HG03135 (cell line): ENCODE measurements around the gene VWA5A.

Source experiments
- ATAC-seq: cut with Tn5 transposase; IDR thresholded peaks from one replicate; pipeline ENCODE4 v1.9.1; 2021; ENCODE audit warnings: mild to moderate bottlenecking, moderate library complexity; ENCODE audit not compliant: unreplicated experiment

Gene VWA5A

DNA sequence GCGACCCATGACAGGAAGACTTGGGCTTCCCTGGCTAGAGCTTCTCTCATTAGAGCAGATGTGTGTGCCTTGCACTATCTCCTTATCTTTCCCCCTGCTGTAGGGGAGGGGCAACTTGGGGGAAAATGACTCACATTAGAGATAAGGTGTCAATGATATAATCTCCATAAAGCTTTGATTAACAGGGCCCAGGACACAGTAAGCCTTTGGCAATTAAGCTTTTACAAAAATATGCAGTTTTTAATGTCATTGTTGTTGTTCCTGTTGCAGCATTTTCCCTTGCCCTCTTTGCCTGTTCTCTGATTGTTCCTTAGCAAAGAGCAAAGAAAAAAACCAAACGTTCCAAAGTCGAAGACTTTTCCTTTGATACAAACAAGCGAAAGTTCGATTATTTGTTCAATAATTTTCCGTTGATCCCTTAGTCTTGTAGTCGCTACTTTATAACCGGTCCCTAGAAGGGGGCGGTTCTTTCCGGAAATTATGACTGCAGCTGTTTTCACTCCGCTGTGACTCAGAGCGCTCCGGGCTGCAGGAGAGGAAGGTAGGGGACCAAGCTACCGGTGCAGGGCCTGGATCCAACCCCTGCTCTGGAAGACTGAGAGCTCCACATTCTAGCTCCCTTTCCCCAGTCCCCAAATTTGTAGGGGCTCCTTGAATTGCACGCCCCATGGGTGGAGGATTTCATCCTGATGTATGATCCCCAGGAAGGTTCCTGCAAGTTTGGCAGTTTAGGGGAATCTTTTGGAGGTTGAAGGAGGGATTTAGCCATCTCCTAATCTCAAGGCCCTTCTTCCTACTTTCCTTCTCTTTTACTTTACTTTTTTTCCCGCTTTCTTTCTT lies at the start of gene VWA5A:
VWA5A (plus strand) TSS at position 509 of the 840 bp plus-strand sequence. CDS start 2,062 bp downstream, outside the sequence.
- peak; percentile 100 for ATAC-seq

GRCh38 chr11:124068601-124069110 lies 46.6 kb upstream of the VWA5A start:
- ATAC-seq, result no peak

- ATAC-seq, result peak; percentile 71
Measured at GRCh38 chr11:124069429-124070401, 45.5 kb upstream of the VWA5A start.

- peak; percentile 80 for ATAC-seq
Measured at GRCh38 chr11:124070915-124071622, 44.2 kb upstream of the VWA5A start.

DNA sequence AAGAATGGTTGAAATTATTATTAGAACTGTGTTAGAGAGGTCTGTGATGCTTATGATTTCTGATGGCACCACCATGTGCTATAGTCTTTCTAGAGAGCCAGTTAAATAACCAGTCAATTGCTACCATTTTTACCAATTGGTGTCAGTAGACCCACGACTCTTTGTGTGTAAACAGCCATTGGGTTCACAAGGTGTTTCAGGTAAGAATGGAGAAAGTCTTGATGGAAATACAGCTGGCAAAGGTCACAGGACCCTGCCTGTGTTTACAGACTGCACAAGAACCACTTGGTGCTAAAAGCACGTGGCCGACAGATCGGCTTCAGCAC lies 43.7 kb upstream of the VWA5A start:
- ATAC-seq, result no peak

DNA sequence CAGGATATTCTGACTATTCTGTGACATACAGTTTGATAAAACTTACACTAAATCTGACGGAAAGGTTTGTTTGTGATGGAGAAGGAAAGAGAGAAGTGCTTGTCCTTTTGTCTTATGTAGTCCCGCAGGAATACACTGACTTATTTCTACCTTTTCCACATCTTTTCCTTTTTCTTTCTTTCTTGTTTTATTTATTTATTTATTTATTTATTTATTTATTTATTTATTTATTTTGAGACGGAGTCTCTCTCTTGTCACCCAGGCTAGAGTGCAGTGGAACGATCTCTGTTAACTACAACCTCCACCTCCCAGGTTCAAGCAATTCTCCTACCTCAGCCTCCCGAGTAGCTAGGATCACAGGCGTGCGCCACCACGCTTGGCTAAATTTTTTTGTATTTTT lies 43.1 kb upstream of the VWA5A start:
- ATAC-seq, result no peak

DNA sequence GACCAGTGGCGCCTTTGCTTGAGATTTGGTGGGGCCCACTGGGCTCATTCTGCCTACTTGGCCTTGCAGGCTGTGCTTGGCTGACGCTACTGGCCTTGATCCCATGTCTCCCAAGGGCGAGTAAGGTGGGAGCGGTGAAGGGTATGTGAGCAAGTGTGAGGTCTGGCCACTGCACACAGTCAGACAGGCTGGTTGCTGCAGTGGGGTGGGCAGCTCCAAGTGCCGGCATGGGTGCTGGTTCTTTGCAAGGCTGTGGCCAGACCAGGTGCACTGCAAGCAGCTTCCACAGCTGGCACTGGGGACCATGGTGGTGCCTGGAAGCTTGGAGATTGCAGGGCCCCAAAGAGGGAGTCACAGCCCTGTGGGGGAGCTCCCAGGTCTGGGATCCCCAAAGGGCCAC lies 40.7 kb upstream of the VWA5A start:
- ATAC-seq, result no peak

GRCh38 chr11:124075492-124075840 lies 39.8 kb upstream of the VWA5A start:
- no peak for ATAC-seq

DNA sequence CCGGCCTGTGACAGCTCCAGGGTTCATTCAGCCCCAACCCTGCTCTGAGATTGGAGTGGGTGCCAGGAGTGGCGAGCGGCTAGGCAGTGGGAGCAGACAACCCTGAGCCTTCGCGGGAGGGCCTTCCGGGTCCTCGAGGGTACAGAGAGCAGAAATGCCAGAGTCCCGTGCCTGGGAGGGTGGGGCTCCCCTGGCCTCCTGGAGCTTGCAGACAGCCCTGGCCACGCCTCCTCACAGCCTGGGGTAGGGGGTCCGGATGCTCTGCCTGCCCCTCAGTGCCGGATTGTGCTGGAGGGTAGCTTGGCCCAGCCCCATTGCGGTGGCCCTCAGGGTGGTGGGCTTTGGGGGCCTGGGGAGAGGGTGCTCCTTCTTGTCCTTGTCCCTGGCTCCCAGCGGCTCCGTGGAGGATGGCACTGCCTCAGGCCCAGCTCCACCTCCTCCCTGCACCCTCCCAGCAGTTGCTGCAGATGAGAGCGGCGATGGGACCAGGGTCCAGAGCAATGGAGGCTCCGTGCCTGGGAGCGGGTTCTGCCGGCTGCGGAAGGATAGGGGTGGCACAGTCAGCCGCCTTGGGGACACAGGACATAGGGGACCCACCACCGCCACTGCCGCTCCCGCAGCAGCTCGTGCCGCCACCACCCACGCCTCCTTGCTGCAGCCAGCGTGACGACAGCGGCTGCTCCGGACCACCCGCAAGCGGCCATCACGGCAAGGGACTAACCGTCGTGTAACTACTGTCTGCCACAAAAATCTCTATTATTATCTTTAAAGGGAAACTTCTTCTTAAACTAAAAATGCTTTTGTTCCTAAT lies 39.2 kb upstream of the VWA5A start:
- peak; percentile 61 for ATAC-seq

- ATAC-seq, result no peak
Measured at GRCh38 chr11:124077266-124077665, 38.0 kb upstream of the VWA5A start.

GRCh38 chr11:124078591-124078990 lies 36.7 kb upstream of the VWA5A start:
- no peak for ATAC-seq

DNA sequence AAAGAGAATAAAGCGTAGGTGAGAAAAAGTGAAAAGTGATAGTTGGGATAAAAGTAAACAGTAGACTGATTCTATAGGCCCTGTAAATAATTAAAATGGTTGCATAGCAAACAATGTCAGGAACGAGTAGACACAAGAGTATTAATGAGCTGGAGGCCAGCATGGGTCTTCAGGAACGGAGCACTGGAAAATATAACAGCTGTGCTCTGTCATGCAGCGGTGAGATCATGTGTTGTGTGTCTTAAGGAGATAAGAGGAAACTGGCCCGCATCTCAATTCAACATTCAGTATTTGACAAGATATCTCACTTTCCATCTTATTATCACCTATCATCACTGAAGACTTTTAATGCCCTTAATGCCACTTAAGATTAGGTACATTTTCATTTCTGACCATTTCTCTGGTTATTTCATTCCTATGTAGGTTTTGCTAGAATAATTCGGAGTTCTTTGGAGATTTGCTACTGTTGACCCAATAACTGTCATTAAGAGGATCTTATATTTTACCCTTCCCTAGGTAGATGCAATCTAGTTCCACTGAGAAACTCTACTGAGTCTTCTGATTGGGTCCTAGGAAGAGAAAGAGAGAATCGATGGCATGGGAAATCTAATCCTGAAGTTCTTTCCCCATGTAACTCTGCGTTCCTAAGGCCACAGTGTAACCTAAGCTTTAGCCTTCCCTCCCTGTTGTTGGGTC lies 35.5 kb upstream of the VWA5A start:
- ATAC-seq, result no peak

- no peak for ATAC-seq
Measured at GRCh38 chr11:124080327-124081001, 34.8 kb upstream of the VWA5A start.

- no peak for ATAC-seq
Measured at GRCh38 chr11:124081483-124081882, 33.8 kb upstream of the VWA5A start.

DNA sequence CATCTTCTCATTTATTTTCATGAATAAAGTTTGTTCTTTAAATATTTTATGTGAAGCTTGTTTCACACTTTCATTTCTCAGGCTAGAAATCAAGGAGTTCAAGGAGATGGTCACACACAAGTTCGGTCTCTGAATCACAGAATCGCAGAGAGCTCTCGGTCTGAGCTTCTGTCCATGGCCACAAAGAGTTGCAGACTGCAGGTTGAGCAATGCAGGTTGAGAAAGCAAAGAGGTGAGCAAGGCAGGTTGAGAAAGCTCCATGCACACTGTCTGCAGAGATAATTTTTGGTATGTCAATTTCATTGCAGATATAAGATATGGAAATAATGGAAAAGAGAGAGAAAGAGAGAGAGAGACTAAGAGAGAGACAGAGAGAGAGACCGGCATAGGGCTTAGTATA lies 32.9 kb upstream of the VWA5A start:
- ATAC-seq, result no peak

GRCh38 chr11:124085583-124085982 lies 29.7 kb upstream of the VWA5A start:
- ATAC-seq, result no peak

- ATAC-seq, result no peak
Measured at GRCh38 chr11:124085997-124086846, 29.0 kb upstream of the VWA5A start.

DNA sequence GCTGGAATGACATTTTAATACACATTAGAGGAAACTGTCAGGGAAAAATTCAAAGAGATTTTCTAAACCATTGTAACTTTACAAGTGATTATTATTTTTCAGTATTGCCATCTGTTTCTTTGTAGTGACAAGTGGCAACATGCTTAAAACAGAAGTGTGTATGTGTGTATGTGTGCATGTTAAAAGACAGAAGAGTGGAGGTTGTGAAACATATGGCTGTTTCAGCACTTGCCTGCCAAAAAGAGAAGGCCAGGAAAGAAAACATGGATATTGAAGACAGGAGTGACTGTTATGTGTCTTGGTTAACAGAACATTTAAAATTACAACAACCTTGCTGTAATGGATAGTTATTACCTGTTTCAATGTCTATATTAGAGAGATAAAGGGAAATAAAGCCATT lies 24.3 kb upstream of the VWA5A start:
- ATAC-seq, result no peak
